Small intestine (tissue), 7 donors: ENCODE results near the gene NDUFS2. TPM values are rescaled to one million over a fixed set of nuclear protein-coding genes. Genes with fewer than 3 reads are reported as not detected.

Source experiments
- DNase-seq, 2 donors: peaks; one replicate each; pipeline versions ENCODE4 v3.0.0 to v3.0.0-alpha.2; 2013
- FAIRE-seq: peaks from 2 replicates; lab custom pipeline; 2012; peaks lifted over from hg19 to GRCh38; lab: Jason Lieb, UNC
- H3K27ac ChIP-seq, 3 donors: one replicate each; pipeline ENCODE4 v1.5.1; 2013; ENCODE audit warnings: low read length in 2 of 3, mild to moderate bottlenecking in 2 of 3, control low read depth in 1 of 3, inconsistent platforms in 1 of 3, low read depth in 1 of 3, moderate library complexity in 1 of 3
- H3K27me3 ChIP-seq, 3 donors: one replicate each; pipeline ENCODE4 v1.6.1; 2013; ENCODE audit warnings: low read length in 3 of 3, inconsistent platforms in 1 of 3; ENCODE audit not compliant: control insufficient read depth in 3 of 3, insufficient read depth in 3 of 3
- H3K36me3 ChIP-seq, 3 donors: one replicate each; pipeline ENCODE4 v1.6.1; 2013; ENCODE audit warnings: low read length in 3 of 3, inconsistent platforms in 1 of 3, low read depth in 1 of 3, mild to moderate bottlenecking in 1 of 3, moderate library complexity in 1 of 3; ENCODE audit not compliant: control insufficient read depth in 3 of 3, insufficient read depth in 2 of 3
- H3K4me1 ChIP-seq, 3 donors: one replicate each; pipeline ENCODE4 v1.6.1; 2013; ENCODE audit warnings: low read length in 2 of 3, inconsistent platforms in 1 of 3, low read depth in 1 of 3, mild to moderate bottlenecking in 1 of 3, moderate library complexity in 1 of 3; ENCODE audit not compliant: control insufficient read depth in 3 of 3, insufficient read depth in 2 of 3
- H3K4me3 ChIP-seq, 3 donors: one replicate each; pipeline ENCODE4 v1.5.1; 2013; ENCODE audit warnings: low read length in 3 of 3, control low read depth in 1 of 3, inconsistent platforms in 1 of 3, low read depth in 1 of 3, mild to moderate bottlenecking in 1 of 3, moderate library complexity in 1 of 3
- H3K9me3 ChIP-seq, 2 donors: one replicate each; pipeline ENCODE4 v1.6.1; 2013; ENCODE audit warnings: low read depth in 1 of 2, low read length in 1 of 2; ENCODE audit not compliant: control insufficient read depth in 2 of 2, insufficient read depth in 1 of 2
- WGBS, 3 donors: extraction: QIAGEN DNeasy Blood & Tissue Kit; methylation state at CpG; one replicate each; pipeline ENCODE4 v1.1.7; 2013; 5-methylcytosine and 5-hydroxymethylcytosine counted together
- polyA plus RNA-seq, 4 donors: library from polyadenylated mRNA; stranded (reverse) in 3 of 4; unstranded in 1 of 4; fragments of 200-250 nt in 3 of 4; fragments of 120-200 nt in 1 of 4; gene quantifications; one replicate each; pipeline versions ENCODE4 v1.2.1 to v1.2.3, GENCODE V29; 2013
- donor health status: healthy with polysubstance abuse.
- donor health status: control.
- donor health status: control.
- donor health status: Bipolar disorder and iron deficiency.
- donor health status: healthy.

The NDUFS2 gene
- polyA plus RNA-seq, 4 donors, result 113 to 170 (median 121) TPM

GRCh38 chr1:161199506-161200139 lies 2.5 kb upstream of the NDUFS2 start:
- 50 to 68% (median 54%) methylated on average over 2 to 5 of the region's 5 CpGs for WGBS, 3 donors
- H3K36me3 ChIP-seq, result peaks cover 0 to 9% (median 0%) of the 10 kb centered on the region in 3 donors
- no peak for FAIRE-seq
- H3K4me3 ChIP-seq, result no peak overlapping the region
- H3K27ac ChIP-seq, result peak overlapping the region in 2 of 3 donors; percentile 94 to 98
- H3K9me3 ChIP-seq, result no peaks in the 10 kb centered on the region
- H3K4me1 ChIP-seq, result peaks cover 0 to 42% (median 12%) of the 10 kb centered on the region in 3 donors
- no peaks in the 10 kb centered on the region for H3K27me3 ChIP-seq
- no peak for DNase-seq

GRCh38 chr1:161200421-161200991 lies 1.7 kb upstream of the NDUFS2 start:
- DNase-seq (no peak), FAIRE-seq (no peak)
- Histone ChIP-seq H3K27me3 (no peaks in the 10 kb centered on the region), H3K36me3 (peaks cover 0 to 8% (median 0%) of the 10 kb centered on the region in 3 donors), H3K4me1 (peaks cover 0 to 42% (median 11%) of the 10 kb centered on the region in 3 donors), H3K4me3 (no peak overlapping the region), H3K9me3 (no peaks in the 10 kb centered on the region), H3K27ac (peak overlapping the region; percentile 4 to 98 (median 94))
- 60 to 78% (median 62%) methylated on average over 5 of the region's 5 CpGs for WGBS, 3 donors

GRCh38 chr1:161200992-161201835 lies 953 bp upstream of the NDUFS2 start:
- no peak for FAIRE-seq
- WGBS, 3 donors, result 61 to 83% (median 82%) methylated on average over 13 of the region's 13 CpGs
- Histone ChIP-seq H3K9me3 (no peaks in the 10 kb centered on the region), H3K27ac (peak overlapping the region; percentile 87 to 98 (median 94)), H3K36me3 (peaks cover 0 to 9% (median 0%) of the 10 kb centered on the region in 3 donors), H3K27me3 (no peaks in the 10 kb centered on the region), H3K4me1 (peaks cover 0 to 42% (median 9%) of the 10 kb centered on the region in 3 donors), H3K4me3 (peak overlapping the region in 2 of 3 donors; percentile 46 to 68)
- peak in 1 of 2 donors; percentile 23 for DNase-seq

- WGBS, 3 donors, result 82 to 83% (median 82%) methylated on average over 12 of the region's 12 CpGs
- peaks cover 5 to 55% (median 10%) of the 10 kb centered on the region in 3 donors for H3K36me3 ChIP-seq
These were observed 4.4 kb downstream of the NDUFS2 start for GRCh38 chr1:161206411-161207140.

GRCh38 chr1:161207173-161207572 lies 5.0 kb downstream of the NDUFS2 start:
- no peak overlapping the region for H3K4me3 ChIP-seq
- 64 to 83% (median 71%) methylated on average over 8 of the region's 8 CpGs for WGBS, 3 donors
- no peaks in the 10 kb centered on the region for H3K9me3 ChIP-seq
- no peak for FAIRE-seq
- DNase-seq, result no peak
- peaks cover 0 to 16% (median 6%) of the 10 kb centered on the region in 3 donors for H3K4me1 ChIP-seq
- peaks cover 9 to 60% (median 12%) of the 10 kb centered on the region in 3 donors for H3K36me3 ChIP-seq
- no peaks in the 10 kb centered on the region for H3K27me3 ChIP-seq
- H3K27ac ChIP-seq, result peak overlapping the region in 1 of 3 donors; percentile 76

More at GRCh38 chr1:161206411-161207140, 4.4 kb downstream of the NDUFS2 start:
- Histone ChIP-seq H3K27ac (peak overlapping the region in 1 of 3 donors; percentile 76), H3K4me1 (peaks cover 0 to 19% (median 7%) of the 10 kb centered on the region in 3 donors), H3K9me3 (no peaks in the 10 kb centered on the region), H3K27me3 (no peaks in the 10 kb centered on the region), H3K4me3 (no peak overlapping the region)
- DNase-seq (no peak), FAIRE-seq (no peak)

- Histone ChIP-seq H3K36me3 (peaks cover 18 to 81% (median 26%) of the 10 kb centered on the region in 3 donors), H3K27ac (no peak overlapping the region), H3K4me3 (no peak overlapping the region), H3K4me1 (peaks cover 0 to 7% (median 0%) of the 10 kb centered on the region in 3 donors), H3K9me3 (no peaks in the 10 kb centered on the region), H3K27me3 (no peaks in the 10 kb centered on the region)
- DNase-seq, result peak; percentile 80 to 85
- FAIRE-seq, result no peak
- WGBS, 3 donors, result 41 to 42% (median 41%) methylated on average over 11 of the region's 11 CpGs
These were observed 7.7 kb downstream of the NDUFS2 start for GRCh38 chr1:161209790-161210409.

- WGBS, 3 donors, result 88 to 97% (median 94%) methylated on average over 9 of the region's 9 CpGs
- peak overlapping the region in 1 of 3 donors; percentile 10 for H3K27ac ChIP-seq
- peaks cover 3 to 39% (median 6%) of the 10 kb centered on the region in 3 donors for H3K4me1 ChIP-seq
- H3K36me3 ChIP-seq, result peaks cover 18 to 59% (median 23%) of the 10 kb centered on the region in 3 donors
- no peaks in the 10 kb centered on the region for H3K27me3 ChIP-seq
- no peaks in the 10 kb centered on the region for H3K9me3 ChIP-seq
- DNase-seq (no peak), FAIRE-seq (no peak)
- H3K4me3 ChIP-seq, result no peak overlapping the region
These were observed 12.2 kb downstream of the NDUFS2 start for GRCh38 chr1:161214369-161214768.
